NCI-H82 (cell line): ENCODE results near the gene PSORS1C1.
"Not testable (repeated sequence)": the region's sequence is repeated elsewhere in the genome, so short reads cannot be mapped to it uniquely, and the experiment has no call there.

Experiments used
- DNase-seq: peaks from one replicate; lab custom pipeline; 2025; lab: John Stamatoyannopoulos, UW

PSORS1C1 gene

GRCh38 chr6:31158863-31159855 is 44.6 kb downstream of the PSORS1C1 start:
- peak; percentile 52 for DNase-seq

- DNase-seq = no peak
These were observed 46.9 kb downstream of the PSORS1C1 start for GRCh38 chr6:31161216-31162126.

DNA sequence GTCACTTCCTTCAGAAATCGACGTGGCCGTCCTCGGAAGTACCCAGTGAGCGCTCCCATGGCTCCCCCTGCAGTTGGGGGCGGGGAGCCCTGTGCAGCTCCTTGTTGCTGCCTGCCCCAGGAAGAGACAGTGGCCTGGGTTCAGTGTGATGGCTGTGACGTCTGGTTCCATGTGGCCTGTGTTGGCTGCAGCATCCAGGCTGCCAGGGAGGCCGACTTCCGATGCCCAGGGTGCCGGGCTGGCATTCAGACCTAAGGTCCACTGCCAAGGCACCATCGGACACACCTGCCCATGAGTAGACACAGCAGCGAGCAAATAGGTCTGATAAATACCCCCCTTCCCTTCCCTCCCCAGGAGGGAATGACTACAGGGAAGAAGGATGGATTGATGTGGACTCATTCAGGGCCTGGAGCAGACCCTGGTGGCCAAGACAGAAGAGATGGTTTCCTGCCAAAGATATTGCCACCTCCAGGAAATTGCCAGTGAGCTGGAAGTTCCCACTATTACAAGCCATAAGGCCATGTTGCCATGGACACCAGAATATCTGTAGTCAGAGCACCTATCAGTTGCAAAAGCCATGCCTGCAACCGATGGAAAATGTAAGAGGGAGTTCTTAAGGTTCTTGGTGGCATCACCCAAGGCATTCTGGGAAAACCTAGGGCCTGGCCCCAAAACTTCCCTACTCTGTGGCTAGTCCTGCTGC is 48.0 kb downstream of the PSORS1C1 start:
- no peak for DNase-seq

- DNase-seq = no peak
These were observed 49.3 kb downstream of the PSORS1C1 start for GRCh38 chr6:31163922-31164321.

GRCh38 chr6:31164475-31165063 is 50.0 kb downstream of the PSORS1C1 start:
- not testable (repeated sequence) for DNase-seq

DNA sequence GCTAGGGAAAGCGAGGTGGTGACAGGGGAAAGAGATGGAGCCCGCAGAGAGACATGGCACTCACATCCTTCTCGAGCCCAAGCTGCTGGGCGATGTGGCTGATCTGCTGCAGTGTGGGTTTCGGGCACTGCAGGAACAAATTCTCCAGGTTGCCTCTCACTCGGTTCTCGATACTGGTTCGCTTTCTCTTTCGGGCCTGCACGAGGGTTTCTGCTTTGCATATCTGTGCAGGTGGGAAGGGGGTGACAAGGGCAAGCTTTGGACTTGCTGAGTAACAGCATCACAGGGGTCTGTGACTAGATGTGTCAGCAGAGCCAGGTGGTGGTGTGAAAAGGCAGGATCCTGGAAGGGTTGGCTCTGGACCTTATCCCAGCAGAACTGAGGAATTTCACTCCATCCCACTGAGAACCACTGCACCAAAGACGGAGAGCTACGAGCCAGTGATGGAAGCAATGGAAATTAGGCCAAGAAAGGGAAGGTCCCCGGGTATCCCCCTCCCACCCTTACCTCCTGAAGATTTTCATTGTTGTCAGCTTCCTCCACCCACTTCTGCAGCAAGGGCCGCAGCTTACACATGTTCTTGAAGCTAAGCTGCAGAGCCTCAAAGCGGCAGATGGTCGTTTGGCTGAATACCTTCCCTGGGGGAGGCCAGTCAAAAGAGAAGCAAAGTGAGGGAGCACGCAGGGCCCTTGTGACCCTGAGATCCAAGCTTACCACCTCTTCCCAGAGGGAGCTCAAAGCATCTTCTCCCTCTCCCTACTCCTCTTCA is 50.6 kb downstream of the PSORS1C1 start:
- peak; percentile 72 for DNase-seq

GRCh38 chr6:31165986-31166385 is 51.4 kb downstream of the PSORS1C1 start:
- DNase-seq = no peak

DNA sequence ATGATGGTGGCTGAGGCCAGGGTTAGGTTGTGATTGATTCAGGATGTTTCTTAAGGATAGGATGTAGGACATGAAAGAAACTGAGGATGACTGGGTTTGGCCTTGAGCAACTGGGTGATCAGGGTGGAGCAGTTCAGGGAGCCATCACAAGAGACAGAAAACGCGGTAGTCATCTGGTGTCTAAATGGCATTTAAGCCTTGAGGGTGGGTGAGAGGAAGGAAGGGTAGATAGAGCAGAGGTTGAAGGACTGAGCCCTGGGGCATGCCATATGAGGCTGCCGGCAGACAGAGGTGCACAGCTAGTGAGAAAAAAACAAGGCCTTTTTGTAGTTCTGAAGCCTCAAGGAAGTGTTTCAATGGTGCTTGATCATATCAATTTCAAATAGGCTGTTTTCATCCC is 54.0 kb downstream of the PSORS1C1 start:
- peak; percentile 44 for DNase-seq

DNA sequence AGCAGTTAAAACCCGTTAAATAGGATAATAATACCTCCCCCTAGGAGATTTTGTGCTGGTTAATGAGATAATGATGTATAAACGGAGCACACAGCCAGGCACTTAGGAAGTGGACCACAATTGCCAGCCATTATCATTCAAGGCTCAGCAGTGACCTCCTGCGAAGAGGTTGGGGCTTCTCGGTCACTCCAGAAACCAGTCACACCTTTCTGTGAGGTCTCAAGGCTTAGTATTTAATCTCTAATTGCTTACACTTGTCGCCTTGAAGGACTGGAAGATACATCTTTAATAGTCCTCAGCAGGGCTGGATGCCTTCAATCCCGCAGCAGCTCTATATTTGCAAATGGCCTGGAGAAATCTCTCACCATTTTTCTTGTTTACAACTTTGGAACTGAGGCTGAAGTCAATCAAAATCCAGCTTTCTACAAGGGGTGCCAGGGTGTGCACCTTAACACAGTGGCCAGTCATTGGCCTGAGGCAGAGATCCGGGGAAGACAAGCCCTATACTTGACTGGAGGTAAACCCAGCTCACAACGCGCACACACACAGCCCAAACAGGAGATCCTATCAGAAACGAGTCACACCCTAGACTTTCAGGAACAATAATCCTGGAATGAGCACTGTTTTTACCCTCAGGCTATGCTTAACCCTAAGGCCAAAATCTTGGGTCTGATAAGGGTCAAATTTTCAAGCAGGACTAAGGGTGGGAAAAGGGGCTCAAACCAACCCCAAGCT is 54.7 kb downstream of the PSORS1C1 start:
- peak; percentile 56 for DNase-seq

GRCh38 chr6:31169858-31170599 is 55.4 kb downstream of the PSORS1C1 start:
- not testable (repeated sequence) for DNase-seq

DNA sequence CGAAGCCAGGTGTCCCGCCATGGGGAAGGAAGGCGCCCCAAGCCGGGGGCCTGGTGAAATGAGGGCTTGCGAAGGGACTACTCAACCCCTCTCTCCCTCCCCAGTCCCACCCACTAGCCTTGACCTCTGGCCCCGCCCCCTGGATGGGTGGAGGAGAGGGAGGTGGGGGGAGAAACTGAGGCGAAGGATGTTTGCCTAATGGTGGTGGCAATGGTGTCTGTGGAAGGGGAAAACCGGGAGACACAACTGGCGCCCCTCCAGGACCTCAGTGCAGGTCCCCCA is 55.9 kb downstream of the PSORS1C1 start, which contains the start of gene POU5F1:
Gene POU5F1, minus strand, starts transcription at position 83 of the 282 bp plus-strand sequence. Its CDS starts 62 bp downstream, at position 21.
- DNase-seq = no peak

DNA sequence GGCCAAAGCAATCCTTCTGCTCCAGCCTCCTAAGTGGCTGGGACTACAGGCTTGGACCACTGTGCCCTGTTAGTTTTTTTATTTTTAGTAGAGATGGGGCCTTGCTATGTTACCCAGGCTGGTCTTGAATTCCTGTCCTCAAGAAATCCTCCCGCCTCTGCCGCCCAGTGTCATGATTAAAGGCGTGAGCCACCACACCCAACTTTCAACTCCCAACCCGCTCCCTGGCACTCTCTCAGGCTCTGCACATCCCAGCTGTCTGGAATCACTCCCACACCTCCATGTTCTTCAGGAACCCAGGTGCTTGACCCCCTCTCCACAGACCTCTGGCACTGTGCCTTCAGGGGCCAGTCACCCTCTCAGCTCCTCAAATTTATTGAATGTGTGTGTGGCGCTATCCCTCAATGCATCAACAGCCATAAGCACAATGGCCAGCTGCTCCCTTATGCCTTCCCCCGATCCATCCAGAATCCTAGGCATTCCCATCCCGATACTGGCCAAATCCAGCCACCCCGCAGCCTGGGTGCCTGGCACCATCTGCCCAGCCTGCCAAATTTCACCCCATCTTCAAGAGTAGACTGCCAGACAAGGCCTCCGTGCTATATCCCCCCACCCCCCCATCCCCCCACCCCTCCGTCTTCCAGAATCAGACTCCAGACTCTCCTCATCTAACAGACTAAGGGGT is 56.5 kb downstream of the PSORS1C1 start:
- no peak for DNase-seq

- no peak for DNase-seq
These were observed 57.6 kb downstream of the PSORS1C1 start for GRCh38 chr6:31171931-31172905.

GRCh38 chr6:31172973-31173384 is 58.4 kb downstream of the PSORS1C1 start:
- DNase-seq = no peak

DNA sequence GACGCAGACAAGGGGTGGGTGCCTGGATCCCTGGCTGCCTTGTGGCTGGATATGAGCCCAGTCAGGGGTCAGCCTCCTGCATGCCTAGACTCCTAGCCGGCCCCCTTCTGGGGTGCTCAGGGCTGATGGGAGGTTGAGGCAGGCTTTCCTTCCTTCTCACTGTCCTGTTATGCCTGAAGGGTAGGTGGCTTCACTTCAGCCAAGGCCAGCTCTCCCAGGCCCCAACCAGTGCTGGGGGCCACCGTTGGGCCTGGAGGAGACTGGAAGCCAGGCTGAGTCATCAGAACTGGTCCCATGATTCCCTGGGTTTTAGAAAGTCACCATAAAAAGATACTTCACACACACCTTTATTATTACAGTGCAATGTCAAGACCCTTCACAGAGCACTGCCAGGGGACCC is 58.8 kb downstream of the PSORS1C1 start:
- no peak for DNase-seq

- no peak for DNase-seq
These were observed 59.8 kb downstream of the PSORS1C1 start for GRCh38 chr6:31174378-31174777.

GRCh38 chr6:31175971-31176370 is 61.4 kb downstream of the PSORS1C1 start:
- no peak for DNase-seq
